NCI-H1436 treated with DMSO at 0.1 percent for 48 hours (cell line): ENCODE measurements around the gene SEPHS2.
"Not testable (repeated sequence)": the region's sequence is repeated elsewhere in the genome, so short reads cannot be mapped to it uniquely, and the experiment has no call there.

Source experiments
- DNase-seq: peaks from one replicate; lab custom pipeline; 2025; lab: John Stamatoyannopoulos, UW

Gene SEPHS2, protein sequence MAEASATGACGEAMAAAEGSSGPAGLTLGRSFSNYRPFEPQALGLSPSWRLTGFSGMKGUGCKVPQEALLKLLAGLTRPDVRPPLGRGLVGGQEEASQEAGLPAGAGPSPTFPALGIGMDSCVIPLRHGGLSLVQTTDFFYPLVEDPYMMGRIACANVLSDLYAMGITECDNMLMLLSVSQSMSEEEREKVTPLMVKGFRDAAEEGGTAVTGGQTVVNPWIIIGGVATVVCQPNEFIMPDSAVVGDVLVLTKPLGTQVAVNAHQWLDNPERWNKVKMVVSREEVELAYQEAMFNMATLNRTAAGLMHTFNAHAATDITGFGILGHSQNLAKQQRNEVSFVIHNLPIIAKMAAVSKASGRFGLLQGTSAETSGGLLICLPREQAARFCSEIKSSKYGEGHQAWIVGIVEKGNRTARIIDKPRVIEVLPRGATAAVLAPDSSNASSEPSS

DNA sequence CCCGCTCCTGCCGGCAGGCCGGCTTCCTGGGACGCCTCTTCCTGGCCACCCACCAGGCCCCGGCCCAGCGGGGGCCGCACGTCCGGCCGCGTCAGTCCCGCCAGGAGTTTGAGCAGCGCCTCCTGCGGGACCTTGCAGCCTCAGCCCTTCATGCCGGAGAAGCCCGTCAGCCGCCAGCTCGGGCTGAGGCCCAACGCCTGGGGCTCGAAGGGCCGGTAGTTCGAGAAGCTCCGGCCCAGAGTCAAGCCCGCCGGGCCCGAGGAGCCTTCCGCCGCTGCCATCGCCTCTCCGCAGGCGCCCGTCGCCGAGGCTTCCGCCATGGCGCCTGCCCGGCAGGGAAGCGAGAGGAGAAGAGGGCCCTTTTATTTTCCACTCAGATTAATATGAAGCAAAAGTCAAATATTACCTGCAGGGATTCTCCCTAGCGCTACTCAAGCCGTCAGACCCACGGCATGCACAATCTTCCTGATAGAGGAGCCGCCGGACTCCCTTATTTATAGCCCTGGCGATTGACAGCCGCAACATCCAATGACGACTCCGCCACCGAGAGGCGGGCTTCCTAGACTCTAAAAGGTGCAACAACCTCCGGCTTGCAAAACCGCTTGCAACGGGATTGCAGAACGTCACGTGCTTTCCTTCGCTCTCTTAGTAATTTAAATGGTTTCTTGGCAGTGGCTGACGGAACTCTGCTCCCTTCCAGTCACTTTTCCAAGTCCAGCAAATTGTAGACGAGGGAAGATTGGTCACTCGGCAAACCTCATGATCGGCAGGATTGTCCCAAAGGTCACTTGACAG, at the start of gene SEPHS2:
SEPHS2 (minus strand) TSS at position 467 of the 795 bp plus-strand sequence; CDS start at position 320, 147 bp downstream.
- peak; percentile 89 for DNase-seq

GRCh38 chr16:30494709-30495108, 49.0 kb upstream of the SEPHS2 start:
- no peak for DNase-seq

GRCh38 chr16:30493941-30494488, 48.3 kb upstream of the SEPHS2 start:
- DNase-seq = no peak

DNA sequence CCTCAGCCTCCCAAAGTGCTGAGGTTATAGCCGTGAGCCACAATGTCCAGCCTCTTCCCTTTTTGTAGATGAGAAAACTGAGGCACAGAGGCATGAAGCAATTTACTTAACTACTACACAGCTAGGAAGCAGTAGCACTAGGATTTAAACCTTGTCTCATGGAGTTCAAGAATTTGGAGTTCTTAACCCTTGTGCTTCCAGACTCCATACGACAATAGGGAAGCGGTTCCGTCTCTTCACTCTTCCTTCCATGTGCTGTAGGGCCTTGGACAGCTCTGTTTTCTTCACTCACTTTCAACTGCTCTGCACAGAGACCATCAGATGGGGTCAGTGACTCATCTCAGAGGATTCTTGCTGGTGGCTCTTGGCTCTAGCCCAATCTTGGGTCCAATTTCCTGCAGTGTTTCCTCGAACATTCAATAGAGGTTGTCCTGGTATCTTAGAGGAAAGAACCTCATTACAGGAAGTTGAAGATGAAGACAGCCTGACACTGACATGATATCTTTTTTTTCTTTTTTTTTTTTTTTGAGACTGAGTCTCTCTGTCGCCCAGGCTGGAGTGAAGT, 46.2 kb upstream of the SEPHS2 start:
- DNase-seq = no peak

DNA sequence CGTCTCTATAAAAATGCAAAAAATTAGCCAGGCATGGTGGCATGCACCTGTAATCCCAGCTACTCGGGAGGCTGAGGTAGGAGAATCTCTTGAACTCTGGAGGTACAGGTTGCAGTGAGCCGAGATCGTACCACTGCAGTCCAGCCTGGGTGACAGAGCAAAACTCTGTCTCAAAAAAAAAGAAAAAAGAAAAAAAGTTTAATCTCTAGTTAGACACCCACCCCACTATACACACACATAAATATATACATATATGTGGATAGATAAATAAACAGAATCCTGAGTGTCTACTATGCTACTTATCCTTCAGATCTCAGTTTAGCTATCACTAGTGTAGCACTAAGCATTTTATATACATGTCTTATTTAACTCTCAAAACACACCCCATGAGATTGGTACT, 45.6 kb upstream of the SEPHS2 start:
- no peak for DNase-seq

DNA sequence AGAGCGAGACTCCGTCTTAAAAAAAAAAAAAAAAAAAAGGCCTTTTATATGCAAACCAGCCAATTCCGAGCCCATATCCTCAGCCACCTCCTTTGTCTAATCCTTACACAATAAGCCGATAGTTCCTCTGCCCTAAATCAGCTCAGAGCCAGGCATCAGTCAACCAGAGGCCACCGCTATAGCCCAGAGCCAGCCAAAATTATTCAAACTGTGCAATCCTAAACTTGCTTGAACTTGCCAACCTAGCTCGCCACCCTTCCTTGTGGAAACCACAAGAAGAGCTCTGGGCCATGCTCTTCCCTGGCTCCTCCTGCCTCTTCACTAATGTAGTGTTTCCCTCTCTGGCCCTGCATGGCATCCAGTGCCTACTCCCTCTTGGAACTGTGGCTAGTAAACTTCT, 44.5 kb upstream of the SEPHS2 start:
- DNase-seq = no peak

DNA sequence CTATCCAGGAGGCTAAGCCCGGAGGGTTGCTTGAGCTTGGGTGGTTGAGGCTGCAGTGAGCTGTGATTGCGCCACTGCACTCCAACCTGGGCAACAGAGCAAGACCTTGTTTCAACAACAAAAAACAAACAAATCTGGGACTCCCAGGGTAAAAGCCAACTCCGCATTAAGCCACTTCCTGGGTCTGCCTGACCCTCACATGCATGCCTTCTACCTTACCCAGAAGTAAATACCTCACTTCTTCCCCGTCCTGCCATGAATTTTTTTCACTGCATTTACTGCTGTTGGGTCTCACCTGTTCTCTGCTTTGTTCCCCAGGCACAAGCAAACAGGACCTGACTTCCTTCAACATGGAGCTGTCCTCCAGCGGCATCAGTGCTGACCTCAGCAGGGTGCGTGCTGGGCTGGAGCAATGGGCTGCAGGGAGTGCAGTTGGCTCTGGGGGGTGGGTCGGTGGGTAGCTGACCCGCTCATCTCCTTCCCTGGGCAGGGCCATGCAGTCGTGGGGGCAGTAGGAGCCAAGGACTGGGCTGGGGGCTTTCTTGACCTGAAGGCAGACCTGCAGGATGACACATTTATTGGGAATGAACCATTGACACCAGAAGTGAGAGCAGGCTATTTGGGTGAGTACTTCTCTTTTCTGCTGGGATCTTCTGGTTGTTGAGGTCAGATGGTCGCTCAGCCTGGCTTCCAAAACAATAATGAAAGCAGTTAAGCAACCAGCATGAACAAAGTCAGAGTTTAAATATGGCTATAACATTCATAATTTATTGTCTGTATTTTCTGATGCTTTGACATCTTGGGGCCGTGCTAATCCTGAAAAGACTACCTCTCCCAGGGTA, 43.3 kb upstream of the SEPHS2 start:
- no peak for DNase-seq

DNA sequence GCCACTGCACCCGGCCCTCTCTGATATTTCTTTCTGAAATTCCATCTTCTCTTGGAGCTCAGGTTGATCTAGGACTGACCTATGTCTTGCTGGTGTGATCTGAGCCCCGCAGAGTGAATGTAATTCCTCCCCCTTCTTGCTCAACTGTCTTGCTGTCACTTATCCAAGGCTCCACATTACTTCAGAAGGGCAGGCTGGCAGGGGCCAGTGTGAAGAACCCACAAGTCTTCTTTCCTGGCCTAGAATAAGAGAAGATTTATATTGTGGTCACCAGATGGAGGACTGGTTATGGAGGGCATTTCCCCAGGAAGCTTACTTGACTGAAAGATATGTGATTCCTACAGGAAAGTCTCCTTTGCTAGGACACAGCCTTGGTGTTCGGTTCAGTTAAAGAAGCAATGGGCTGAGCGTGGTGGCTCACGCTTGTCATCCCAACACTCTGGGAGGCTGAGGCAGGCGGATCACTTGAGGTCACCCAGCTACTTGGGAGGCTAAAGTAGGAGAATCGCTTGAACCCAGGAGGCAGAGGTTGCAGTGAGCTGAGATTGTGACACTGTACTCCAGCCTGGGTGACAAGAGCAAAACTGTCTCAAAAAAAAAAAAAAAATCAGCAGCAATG, 40.3 kb upstream of the SEPHS2 start:
- no peak for DNase-seq

GRCh38 chr16:30484887-30485286, 39.2 kb upstream of the SEPHS2 start:
- no peak for DNase-seq

- no peak for DNase-seq
These were observed 36.7 kb upstream of the SEPHS2 start for GRCh38 chr16:30482366-30482765.

- no peak for DNase-seq
These were observed 35.7 kb upstream of the SEPHS2 start for GRCh38 chr16:30481381-30481780.

GRCh38 chr16:30478766-30479478, 33.2 kb upstream of the SEPHS2 start:
- DNase-seq = no peak

DNA sequence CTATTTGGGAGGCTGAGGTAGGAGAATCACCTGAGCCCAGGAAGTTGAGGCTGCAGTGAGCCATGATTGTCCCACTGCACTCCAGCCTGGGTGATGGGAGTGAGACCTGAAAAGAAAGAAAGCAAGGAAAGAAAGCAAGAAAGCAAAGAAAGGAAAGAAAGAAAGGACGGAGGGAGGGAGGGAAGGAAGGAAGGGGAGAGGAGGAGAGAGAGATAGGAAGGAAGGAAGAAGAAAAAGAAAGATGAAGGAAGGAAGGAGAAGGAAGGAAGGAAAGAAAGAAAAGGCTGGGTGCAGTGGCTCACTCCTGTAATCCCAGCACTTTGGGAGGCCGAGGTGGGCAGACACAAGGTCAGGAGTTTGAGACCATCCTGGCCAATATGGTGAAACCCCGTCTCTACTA, 32.1 kb upstream of the SEPHS2 start:
- not testable (repeated sequence) for DNase-seq

- no peak for DNase-seq
These were observed 31.3 kb upstream of the SEPHS2 start for GRCh38 chr16:30476991-30477390.

GRCh38 chr16:30474684-30475083, 29.0 kb upstream of the SEPHS2 start:
- DNase-seq = no peak

GRCh38 chr16:30474074-30474452, 28.4 kb upstream of the SEPHS2 start:
- no peak for DNase-seq

DNA sequence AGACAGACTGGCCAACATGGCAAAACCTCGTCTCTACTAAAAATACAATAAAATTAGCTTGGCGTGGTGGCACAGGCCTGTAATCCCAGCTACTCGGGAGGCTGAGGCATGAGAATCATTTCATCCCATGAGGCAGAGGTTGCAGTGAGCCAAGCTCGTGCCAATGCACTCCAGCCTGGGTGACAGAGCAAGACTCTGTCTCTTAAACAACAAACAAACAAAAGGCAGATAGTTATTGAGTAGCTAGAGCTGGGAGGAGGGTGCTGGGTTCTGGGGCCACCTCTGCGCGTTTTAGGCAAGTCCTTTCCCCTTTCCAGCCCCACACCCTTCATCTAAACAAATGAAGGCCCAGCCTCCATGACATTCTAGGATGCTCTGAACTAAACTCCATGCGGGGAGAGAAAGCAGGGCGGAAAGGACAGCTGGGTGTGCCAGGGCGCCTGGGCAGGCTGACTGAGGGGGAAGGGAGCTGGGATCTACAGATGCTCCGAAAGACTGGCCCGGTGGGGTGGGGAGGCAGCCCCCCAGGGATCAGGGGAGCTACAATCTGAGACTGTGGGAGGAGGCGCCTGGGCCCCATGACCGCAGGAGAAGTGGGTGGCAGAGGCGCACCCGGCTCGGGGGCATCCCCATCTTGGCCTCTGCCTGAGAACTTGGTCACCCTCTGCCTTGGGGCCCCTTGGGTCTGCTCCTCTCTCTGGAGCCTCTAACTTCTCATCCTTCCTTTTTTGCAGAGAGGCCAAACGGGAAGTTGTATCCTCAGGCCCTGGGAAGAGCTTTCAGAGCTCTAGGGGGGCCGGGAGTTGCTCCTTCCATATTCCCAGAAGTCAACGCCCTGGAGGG, 27.8 kb upstream of the SEPHS2 start:
- no peak for DNase-seq

- no peak for DNase-seq
These were observed 26.8 kb upstream of the SEPHS2 start, which contains the start of gene ITGAL for GRCh38 chr16:30472328-30472942. ITGAL (plus strand) TSS chr16:30472742; CDS start chr16:30472838, 96 bp downstream.

DNA sequence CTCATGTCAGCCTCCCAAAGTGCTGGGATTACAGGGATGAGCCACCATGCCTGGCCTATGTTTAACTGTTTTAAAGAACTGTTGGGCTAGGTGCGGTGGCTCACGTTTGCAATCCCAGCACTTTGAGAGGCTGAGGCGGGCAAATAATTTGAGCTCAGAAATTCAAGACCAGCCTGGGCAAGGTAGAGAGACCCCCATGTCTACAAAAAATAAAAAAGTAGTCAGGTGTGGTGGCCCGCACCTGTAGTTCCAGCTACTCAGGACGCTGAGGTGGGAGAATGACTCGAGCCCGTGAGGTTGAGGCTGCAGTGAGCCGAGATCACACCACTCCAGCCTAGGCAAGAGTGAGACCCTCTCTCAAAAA, 24.9 kb upstream of the SEPHS2 start:
- DNase-seq = no peak
